ENCODE measurements around the gene DHRSX.
"Not testable (repeated sequence)": the region's sequence is repeated elsewhere in the genome, so short reads cannot be mapped to it uniquely, and the experiment has no call there.

Gene DHRSX

GRCh38 chrX:2468261-2469195, 32.2 kb downstream of the DHRSX start:
- peaks cover 8% of the 10 kb centered on the region for H3K4me1 ChIP-seq
- 0 out of 2 replicates have a peak, but pooled peaks cover 2% of the 10 kb centered on the region for H3K9me3 ChIP-seq
- no peak overlapping the region for H3K4me3 ChIP-seq
- no peak for DNase-seq (ENCODE audit: low spot score in 2 of 2)
- in situ Hi-C loops (cut with MboI; ENCODE audit: low sequenced_read_pairs), result no loop called here
- no peaks in the 10 kb centered on the region for H3K27me3 ChIP-seq (ENCODE audit: low read depth)
- H3K36me3 ChIP-seq (replicated peaks), result no peaks in the 10 kb centered on the region

DNA sequence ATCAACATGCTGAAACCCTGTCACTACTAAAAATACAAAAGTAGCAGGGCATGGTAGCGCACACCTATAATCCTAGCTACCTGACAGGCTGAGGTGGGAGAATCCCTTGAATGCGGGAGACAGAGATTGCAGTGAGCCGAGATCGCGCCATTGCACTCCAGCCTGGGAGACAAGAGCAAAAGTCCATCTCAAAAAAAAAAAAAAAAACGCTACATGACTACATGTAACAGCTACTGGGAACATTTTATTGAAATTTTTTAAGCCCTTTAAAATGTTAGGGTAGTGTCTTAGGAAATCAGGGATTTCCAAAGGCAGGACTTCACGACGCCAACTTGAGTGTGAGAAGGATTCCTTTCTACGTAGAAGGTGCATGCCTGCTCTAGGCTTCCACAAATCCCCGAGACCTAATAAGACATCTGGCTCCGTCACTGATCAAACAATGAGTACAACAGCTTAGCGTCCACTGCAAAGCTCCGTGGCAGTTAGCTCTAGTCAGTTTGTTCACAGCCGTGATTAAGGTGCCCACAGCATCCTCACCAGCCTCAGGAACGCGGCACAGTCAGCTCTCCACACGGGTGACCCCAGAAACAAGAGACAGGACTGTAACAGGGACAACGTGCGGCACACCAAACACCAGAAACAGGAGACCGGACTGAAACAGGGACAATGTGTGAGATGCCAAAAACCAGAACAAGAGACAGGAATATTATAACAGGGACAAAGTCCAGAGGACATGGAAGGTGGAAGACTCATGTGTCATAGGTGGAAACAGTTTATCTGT, 33.7 kb downstream of the DHRSX start:
- H3K4me3 ChIP-seq, result no peak overlapping the region
- H3K4me1 ChIP-seq, result peaks cover 14% of the 10 kb centered on the region
- no peaks in the 10 kb centered on the region for H3K36me3 ChIP-seq (replicated peaks)
- in situ Hi-C loops (cut with MboI; ENCODE audit: low sequenced_read_pairs), result no loop called here
- H3K27me3 ChIP-seq (ENCODE audit: low read depth), result no peaks in the 10 kb centered on the region
- DNase-seq (ENCODE audit: low spot score in 2 of 2), result no peak
- 0 out of 2 replicates have a peak, but pooled peaks cover 2% of the 10 kb centered on the region for H3K9me3 ChIP-seq

DNA sequence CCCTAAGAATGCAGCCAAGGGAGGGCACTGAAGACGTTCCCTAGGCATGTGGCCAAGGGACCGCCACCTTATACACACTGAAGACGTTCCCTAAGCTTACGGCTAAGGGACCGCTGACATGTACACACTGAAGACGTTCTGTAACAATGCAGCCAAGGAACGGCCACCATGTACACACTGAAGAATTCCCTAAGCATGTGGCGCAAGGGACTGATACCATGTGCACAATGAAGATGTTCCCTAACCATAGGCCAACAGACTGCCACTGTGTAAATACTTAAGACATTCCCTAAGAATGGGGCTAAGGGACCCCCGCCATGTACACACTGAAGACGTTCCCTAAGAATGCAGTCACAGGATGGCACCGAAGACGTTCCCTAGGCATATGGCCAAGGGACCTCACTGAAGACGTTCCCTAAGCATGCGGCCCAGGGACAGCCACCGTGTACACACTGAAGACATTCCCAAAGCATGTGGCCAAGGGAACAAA, 36.1 kb downstream of the DHRSX start:
- Histone ChIP-seq H3K9me3 (no peaks in the 10 kb centered on the region), H3K4me3 (peak overlapping the region; percentile 15), H3K4me1 (peaks cover 14% of the 10 kb centered on the region), H3K27me3 (ENCODE audit: low read depth) (no peaks in the 10 kb centered on the region), H3K36me3 (replicated peaks) (no peaks in the 10 kb centered on the region)
- in situ Hi-C loops (cut with MboI; ENCODE audit: low sequenced_read_pairs), result no loop called here
- DNase-seq (ENCODE audit: low spot score in 2 of 2), result peak; percentile 90 to 94

GRCh38 chrX:2463973-2464676, 36.7 kb downstream of the DHRSX start:
- H3K4me1 ChIP-seq, result peaks cover 14% of the 10 kb centered on the region
- in situ Hi-C loops (cut with MboI; ENCODE audit: low sequenced_read_pairs), result no loop called here
- no peaks in the 10 kb centered on the region for H3K36me3 ChIP-seq (replicated peaks)
- peak; percentile 88 to 90 for DNase-seq (ENCODE audit: low spot score in 2 of 2)
- peak overlapping the region; percentile 15 for H3K4me3 ChIP-seq
- H3K9me3 ChIP-seq, result no peaks in the 10 kb centered on the region
- H3K27me3 ChIP-seq (ENCODE audit: low read depth), result no peaks in the 10 kb centered on the region

- H3K4me1 ChIP-seq, result peaks cover 14% of the 10 kb centered on the region
- DNase-seq (ENCODE audit: low spot score in 2 of 2); in situ Hi-C loops (cut with MboI; ENCODE audit: low sequenced_read_pairs); H3K9me3 ChIP-seq; H3K36me3 ChIP-seq (replicated peaks); H3K27me3 ChIP-seq (ENCODE audit: low read depth): not testable (repeated sequence)
- H3K4me3 ChIP-seq, result peak overlapping the region; percentile 4
These were observed 37.3 kb downstream of the DHRSX start for GRCh38 chrX:2463481-2463880.

- Histone ChIP-seq H3K27me3 (ENCODE audit: low read depth) (no peaks in the 10 kb centered on the region), H3K4me3 (no peak overlapping the region), H3K36me3 (replicated peaks) (no peaks in the 10 kb centered on the region), H3K4me1 (peaks cover 14% of the 10 kb centered on the region), H3K9me3 (no peaks in the 10 kb centered on the region)
- DNase-seq (ENCODE audit: low spot score in 2 of 2), result no peak
- in situ Hi-C loops (cut with MboI; ENCODE audit: low sequenced_read_pairs), result no loop called here
These were observed 38.0 kb downstream of the DHRSX start for GRCh38 chrX:2462780-2463179.

DNA sequence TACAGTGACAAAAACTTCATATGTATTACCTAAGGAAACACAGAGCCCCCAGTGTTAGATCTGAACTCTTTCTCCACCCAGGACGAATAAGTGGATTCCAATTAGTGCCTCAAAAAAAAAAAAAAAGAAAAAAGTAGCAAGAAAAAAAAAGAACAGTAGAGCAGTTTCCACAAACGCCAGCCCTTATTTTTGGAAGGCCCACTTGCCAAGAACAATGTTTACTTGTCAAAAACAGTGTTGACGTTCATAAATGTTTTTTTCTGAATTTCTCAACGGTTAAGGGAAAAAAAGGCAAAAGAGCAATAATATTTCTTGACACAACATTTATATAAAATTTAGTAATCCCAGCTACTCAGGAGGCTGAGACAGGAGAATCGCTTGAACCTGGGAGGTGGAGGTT, 38.7 kb downstream of the DHRSX start:
- Histone ChIP-seq H3K36me3 (replicated peaks) (no peaks in the 10 kb centered on the region), H3K4me1 (peaks cover 14% of the 10 kb centered on the region), H3K27me3 (ENCODE audit: low read depth) (no peaks in the 10 kb centered on the region), H3K4me3 (no peak overlapping the region), H3K9me3 (no peaks in the 10 kb centered on the region)
- no peak for DNase-seq (ENCODE audit: low spot score in 2 of 2)
- in situ Hi-C loops (cut with MboI; ENCODE audit: low sequenced_read_pairs), result no loop called here

DNA sequence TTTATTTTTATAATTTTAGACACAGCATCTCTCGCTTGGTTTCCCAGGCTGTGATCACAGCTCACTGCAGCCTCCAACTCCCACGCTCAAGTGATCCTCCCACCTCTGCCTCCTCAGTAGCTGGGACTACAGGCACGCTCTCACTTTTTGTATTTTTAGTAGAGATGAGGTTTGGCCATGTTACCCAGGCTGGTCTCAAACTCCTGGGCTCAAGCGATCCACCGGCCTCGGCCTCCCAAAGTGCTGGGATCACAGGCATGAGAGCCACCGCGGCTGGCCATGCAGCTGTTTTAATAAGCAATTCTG, 39.1 kb downstream of the DHRSX start:
- no peaks in the 10 kb centered on the region for H3K27me3 ChIP-seq (ENCODE audit: low read depth)
- no peak overlapping the region for H3K4me3 ChIP-seq
- H3K4me1 ChIP-seq, result peaks cover 14% of the 10 kb centered on the region
- in situ Hi-C loops (cut with MboI; ENCODE audit: low sequenced_read_pairs), result no loop called here
- H3K9me3 ChIP-seq, result no peaks in the 10 kb centered on the region
- no peaks in the 10 kb centered on the region for H3K36me3 ChIP-seq (replicated peaks)
- DNase-seq (ENCODE audit: low spot score in 2 of 2), result no peak

- H3K36me3 ChIP-seq (replicated peaks), result not testable (repeated sequence)
These were observed 39.7 kb downstream of the DHRSX start for GRCh38 chrX:2460821-2461710.

DNA sequence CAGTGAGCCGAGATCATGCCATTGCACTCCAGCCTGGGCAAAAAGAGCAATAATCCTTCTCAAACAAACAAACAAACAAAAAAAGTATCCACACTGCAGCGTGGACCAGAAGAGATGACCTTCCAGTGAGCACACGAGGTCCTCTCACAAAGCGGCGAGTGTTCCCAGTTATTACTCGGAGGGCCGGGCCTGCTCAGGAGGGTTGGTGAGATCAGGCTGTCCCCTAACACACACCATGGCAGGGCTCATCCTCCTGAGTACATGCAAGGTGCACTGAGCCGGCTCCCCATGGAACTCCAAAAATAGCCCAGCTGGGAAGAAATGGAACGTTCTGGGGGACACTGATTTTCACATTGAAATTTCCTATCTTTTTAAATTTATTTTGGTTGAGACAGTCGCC, 40.7 kb downstream of the DHRSX start:
- H3K4me3 ChIP-seq; H3K9me3 ChIP-seq; H3K36me3 ChIP-seq (replicated peaks); in situ Hi-C loops (cut with MboI; ENCODE audit: low sequenced_read_pairs); DNase-seq (ENCODE audit: low spot score in 2 of 2); H3K27me3 ChIP-seq (ENCODE audit: low read depth): not testable (repeated sequence)
- peaks cover 10% of the 10 kb centered on the region for H3K4me1 ChIP-seq

More at GRCh38 chrX:2460821-2461710, 39.7 kb downstream of the DHRSX start:
- H3K4me3 ChIP-seq; H3K27me3 ChIP-seq (ENCODE audit: low read depth); H3K9me3 ChIP-seq; DNase-seq (ENCODE audit: low spot score in 2 of 2); in situ Hi-C loops (cut with MboI; ENCODE audit: low sequenced_read_pairs): not testable (repeated sequence)
- H3K4me1 ChIP-seq, result peaks cover 14% of the 10 kb centered on the region

- DNase-seq (ENCODE audit: low spot score in 2 of 2), result no peak
- no peaks in the 10 kb centered on the region for H3K27me3 ChIP-seq (ENCODE audit: low read depth)
- in situ Hi-C loops (cut with MboI; ENCODE audit: low sequenced_read_pairs), result no loop called here
- no peak overlapping the region for H3K4me3 ChIP-seq
- H3K4me1 ChIP-seq, result peaks cover 5% of the 10 kb centered on the region
- no peaks in the 10 kb centered on the region for H3K36me3 ChIP-seq (replicated peaks)
- H3K9me3 ChIP-seq, result no peaks in the 10 kb centered on the region
These were observed 42.5 kb downstream of the DHRSX start for GRCh38 chrX:2458309-2458708.

GRCh38 chrX:2457289-2458133, 43.3 kb downstream of the DHRSX start:
- H3K36me3 ChIP-seq (replicated peaks), result no peaks in the 10 kb centered on the region
- DNase-seq (ENCODE audit: low spot score in 2 of 2), result peak; percentile 56 to 74
- no peaks in the 10 kb centered on the region; the same call in 1 of the 2 replicates for H3K4me1 ChIP-seq
- no peak overlapping the region for H3K4me3 ChIP-seq
- no peaks in the 10 kb centered on the region for H3K9me3 ChIP-seq
- no peaks in the 10 kb centered on the region for H3K27me3 ChIP-seq (ENCODE audit: low read depth)
- in situ Hi-C loops (cut with MboI; ENCODE audit: low sequenced_read_pairs), result no loop called here
